Sigmoid colon (tissue), 4 donors: ENCODE data around the gene DDI1.

ENCODE experiments used
- EP300 ChIP-seq, 4 donors: sonication (generic); formaldehyde crosslinking; IDR thresholded peaks; one replicate each; pipeline ENCODE4 v1.6.1; 2017; ENCODE audit warnings: antibody characterized with exemption in 4 of 4
- POLR2AphosphoS5 ChIP-seq, 4 donors: sonication (generic); formaldehyde crosslinking; IDR thresholded peaks; one replicate each; pipeline ENCODE4 v1.6.1; 2017; ENCODE audit warnings: antibody characterized with exemption in 4 of 4
- TF ChIP-seq, protein P1 (sequence below), 4 experiments: fragments of 450-650 bp in 3 of 4; fragments of 200-600 bp in 1 of 4; IDR thresholded peaks; one replicate each; pipeline ENCODE4 v1.5.1; 2016 to 2019; ENCODE audit warnings: antibody characterized with exemption in 4 of 4, mild to moderate bottlenecking in 3 of 4, moderate library complexity in 2 of 4

DNA sequence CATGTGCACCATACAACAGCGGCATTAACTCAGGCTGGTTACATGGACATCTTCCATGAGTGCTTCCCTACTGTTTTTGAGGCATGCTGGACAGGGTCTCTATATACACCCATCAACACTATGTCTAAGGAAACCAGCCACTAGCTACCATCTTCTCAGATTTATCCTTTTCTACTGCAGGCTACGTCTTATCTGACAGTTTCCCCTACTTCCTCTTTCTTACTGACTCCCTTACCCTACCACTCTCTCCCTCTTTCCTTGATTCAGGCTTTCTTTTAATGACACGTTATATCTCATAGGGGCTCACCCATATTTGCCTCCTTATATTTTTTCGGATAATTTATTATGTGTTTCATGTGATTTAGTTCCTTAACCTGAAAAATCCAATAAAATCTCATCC is 41.8 kb downstream of the DDI1 start:
- TF ChIP-seq, protein P1, sequence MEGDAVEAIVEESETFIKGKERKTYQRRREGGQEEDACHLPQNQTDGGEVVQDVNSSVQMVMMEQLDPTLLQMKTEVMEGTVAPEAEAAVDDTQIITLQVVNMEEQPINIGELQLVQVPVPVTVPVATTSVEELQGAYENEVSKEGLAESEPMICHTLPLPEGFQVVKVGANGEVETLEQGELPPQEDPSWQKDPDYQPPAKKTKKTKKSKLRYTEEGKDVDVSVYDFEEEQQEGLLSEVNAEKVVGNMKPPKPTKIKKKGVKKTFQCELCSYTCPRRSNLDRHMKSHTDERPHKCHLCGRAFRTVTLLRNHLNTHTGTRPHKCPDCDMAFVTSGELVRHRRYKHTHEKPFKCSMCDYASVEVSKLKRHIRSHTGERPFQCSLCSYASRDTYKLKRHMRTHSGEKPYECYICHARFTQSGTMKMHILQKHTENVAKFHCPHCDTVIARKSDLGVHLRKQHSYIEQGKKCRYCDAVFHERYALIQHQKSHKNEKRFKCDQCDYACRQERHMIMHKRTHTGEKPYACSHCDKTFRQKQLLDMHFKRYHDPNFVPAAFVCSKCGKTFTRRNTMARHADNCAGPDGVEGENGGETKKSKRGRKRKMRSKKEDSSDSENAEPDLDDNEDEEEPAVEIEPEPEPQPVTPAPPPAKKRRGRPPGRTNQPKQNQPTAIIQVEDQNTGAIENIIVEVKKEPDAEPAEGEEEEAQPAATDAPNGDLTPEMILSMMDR (IDR thresholded peaks at IDR 0.05): no peak
- no peak for TF ChIP-seq EP300 (IDR thresholded peaks at IDR 0.05)
- TF ChIP-seq POLR2AphosphoS5 (IDR thresholded peaks at IDR 0.05): no peak
